ENCODE measurements around the gene TMEM175. TPM values are rescaled to one million over a fixed set of nuclear protein-coding genes. Genes with fewer than 3 reads are reported as not detected.

Gene TMEM175
- total RNA-seq, 1 donor from 2014 or later = 42.4 TPM

GRCh38 chr4:951594-952468, 19.6 kb downstream of the TMEM175 start:
- Histone ChIP-seq H3K27ac (no peak overlapping the region), H3K4me1 (no peaks in the 10 kb centered on the region), H3K4me3 (no peak overlapping the region), H3K36me3 (peaks cover 8% of the 10 kb centered on the region), H3K9me3 (no peaks in the 10 kb centered on the region), H3K27me3 (no peaks in the 10 kb centered on the region)
- TF ChIP-seq CTCF (IDR thresholded peaks at IDR 0.05) = no peak
- intact Hi-C loops (cut with DNase I) = no loop called here
- DNase-seq (peak; percentile 57), ATAC-seq (no peak)

DNA sequence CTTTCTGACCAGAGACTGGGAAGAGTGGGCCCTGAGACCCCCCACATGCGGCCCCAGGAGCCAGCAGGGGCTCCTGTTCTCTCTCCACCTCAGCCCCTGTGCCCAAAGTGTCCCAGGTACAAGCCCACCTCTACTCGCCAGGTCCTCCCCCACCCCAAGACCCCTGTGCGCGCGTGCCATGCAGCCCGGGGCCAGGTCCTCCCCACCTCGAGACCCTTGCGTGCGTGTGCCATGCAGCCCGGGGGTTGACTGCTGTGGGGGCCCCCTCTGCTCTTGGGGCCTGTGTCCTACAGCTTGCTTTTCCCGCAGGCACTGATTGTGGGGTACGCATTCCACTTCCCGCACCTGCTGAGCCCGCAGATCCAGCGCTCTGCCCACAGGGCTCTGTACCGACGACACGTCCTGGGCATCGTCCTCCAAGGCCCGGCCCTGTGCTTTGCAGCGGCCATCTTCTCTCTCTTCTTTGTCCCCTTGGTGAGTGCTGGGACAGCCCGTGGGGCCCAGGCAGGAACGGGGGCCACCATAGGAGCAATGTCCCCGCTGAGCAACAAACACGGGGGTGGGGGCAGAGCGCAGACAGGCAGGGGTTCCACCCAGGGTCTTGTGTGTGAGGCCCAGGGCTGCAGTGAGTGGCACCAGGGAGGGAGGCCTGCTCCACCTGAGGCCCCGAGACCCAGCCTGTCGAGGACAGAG, 20.8 kb downstream of the TMEM175 start:
- no peaks in the 10 kb centered on the region for H3K4me1 ChIP-seq
- H3K27me3 ChIP-seq = no peaks in the 10 kb centered on the region
- H3K27ac ChIP-seq = no peak overlapping the region
- no peak for TF ChIP-seq CTCF (IDR thresholded peaks at IDR 0.05)
- no peak for ATAC-seq
- H3K36me3 ChIP-seq = peaks cover 8% of the 10 kb centered on the region
- DNase-seq = peak; percentile 62
- no peak overlapping the region for H3K4me3 ChIP-seq
- H3K9me3 ChIP-seq = no peaks in the 10 kb centered on the region
- intact Hi-C loops (cut with DNase I) = no loop called here

DNA sequence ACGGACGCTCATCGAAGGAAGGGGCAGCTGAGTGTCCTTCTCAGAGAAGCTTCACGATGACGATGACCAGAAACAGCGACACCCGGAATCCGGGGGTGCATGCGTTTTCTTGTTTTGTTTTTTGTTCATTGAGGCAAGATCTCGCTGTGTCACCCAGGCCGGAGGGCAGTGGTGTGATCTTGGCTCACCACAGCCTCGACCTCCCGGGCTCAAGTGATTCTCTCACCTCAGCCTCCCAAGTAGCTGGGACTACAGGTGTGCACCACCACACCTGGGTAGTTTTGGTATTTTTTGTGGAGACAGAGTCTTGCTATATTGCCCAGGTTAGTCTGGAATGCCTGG, 21.3 kb downstream of the TMEM175 start:
- ATAC-seq = no peak
- H3K27ac ChIP-seq = no peak overlapping the region
- intact Hi-C loops (cut with DNase I) = no loop called here
- peaks cover 8% of the 10 kb centered on the region for H3K36me3 ChIP-seq
- TF ChIP-seq CTCF (IDR thresholded peaks at IDR 0.05) = no peak
- H3K4me1 ChIP-seq = no peaks in the 10 kb centered on the region
- DNase-seq = no peak
- H3K9me3 ChIP-seq = no peaks in the 10 kb centered on the region
- no peaks in the 10 kb centered on the region for H3K27me3 ChIP-seq
- no peak overlapping the region for H3K4me3 ChIP-seq

DNA sequence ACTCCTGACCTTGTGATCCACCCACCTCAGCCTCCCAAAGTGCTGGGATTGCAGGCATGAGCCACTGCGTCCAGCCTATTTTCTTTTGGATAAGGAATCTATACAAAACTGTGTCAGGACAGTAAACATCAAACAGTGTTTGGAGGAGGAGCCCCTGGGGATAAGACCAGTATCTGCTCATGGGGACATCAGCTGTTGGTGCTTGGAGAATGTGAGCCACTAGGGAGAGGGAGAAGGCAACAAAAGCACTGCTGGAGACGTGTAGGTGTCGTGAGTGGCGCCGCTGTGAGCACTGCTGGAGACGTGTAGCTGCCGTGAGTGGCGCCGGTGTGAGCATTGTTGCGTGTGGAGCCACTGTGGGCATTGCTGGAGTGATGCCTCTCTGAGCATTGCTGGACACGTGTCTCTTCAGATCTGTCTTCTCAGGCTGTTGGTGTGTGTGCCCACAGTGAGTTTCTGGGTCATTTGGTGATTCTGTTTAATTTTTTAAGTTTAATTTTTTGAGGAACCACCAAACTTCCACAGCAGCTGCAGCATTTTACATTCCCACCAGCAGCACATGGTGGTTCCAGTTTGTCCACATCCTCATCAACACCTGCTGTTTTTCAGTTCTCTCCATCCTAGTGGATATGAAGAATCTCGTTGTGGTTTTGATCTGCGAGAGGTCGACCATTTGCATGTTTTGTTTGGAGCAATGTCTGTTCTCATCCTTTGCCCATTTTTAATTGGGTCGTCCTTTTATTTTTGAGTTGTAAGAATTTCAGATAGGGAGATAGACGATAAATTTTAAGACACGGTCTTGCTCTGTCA, 22.2 kb downstream of the TMEM175 start:
- no peaks in the 10 kb centered on the region for H3K9me3 ChIP-seq
- no peak overlapping the region for H3K4me3 ChIP-seq
- H3K36me3 ChIP-seq = peaks cover 8% of the 10 kb centered on the region
- DNase-seq (peak; percentile 16), ATAC-seq (no peak)
- no peaks in the 10 kb centered on the region for H3K4me1 ChIP-seq
- TF ChIP-seq CTCF (IDR thresholded peaks at IDR 0.05) = no peak
- H3K27me3 ChIP-seq = no peaks in the 10 kb centered on the region
- H3K27ac ChIP-seq = no peak overlapping the region
- intact Hi-C loops (cut with DNase I) = no loop called here

DNA sequence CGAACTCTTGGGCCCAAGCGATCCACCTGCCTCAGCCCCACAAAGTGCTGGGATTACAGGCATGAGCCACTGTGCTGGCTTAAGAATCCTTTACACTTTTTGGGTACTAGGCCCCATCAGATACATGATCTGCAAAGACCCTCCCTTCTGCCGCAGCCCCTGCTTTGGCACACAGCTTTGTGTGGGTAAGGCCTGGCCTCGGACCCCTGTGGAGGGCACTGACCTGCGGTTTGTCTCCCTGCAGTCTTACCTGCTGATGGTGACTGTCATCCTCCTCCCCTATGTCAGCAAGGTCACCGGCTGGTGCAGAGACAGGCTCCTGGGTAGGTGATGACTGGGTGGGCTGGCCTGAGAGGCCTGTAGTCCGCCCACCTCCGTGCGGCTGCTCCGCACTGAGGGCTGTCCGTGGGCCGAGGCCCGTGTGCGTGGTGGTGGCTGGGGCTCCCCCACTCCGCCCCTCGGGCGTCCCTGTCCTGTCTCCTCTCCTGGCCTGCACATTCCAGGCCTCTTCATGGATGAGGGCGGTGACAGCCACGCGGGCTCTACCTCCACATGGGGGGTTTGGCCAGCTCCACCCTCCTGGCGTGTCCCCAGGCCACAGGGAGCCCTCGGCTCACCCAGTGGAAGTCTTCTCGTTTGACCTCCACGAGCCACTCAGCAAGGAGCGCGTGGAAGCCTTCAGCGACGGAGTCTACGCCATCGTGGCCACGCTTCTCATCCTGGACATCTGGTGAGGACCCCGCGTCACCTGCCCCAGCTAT, 23.1 kb downstream of the TMEM175 start:
- H3K27ac ChIP-seq = no peak overlapping the region

More for the DNA sequence above, 23.1 kb downstream of the TMEM175 start:
- DNase-seq = peak; percentile 52
- no peak for ATAC-seq
- no peaks in the 10 kb centered on the region for H3K4me1 ChIP-seq
- H3K27me3 ChIP-seq = no peaks in the 10 kb centered on the region
- H3K4me3 ChIP-seq = no peak overlapping the region
- no peak for TF ChIP-seq CTCF (IDR thresholded peaks at IDR 0.05)
- peaks cover 8% of the 10 kb centered on the region for H3K36me3 ChIP-seq
- intact Hi-C loops (cut with DNase I) = no loop called here
- no peaks in the 10 kb centered on the region for H3K9me3 ChIP-seq

All from upper lobe of right lung (tissue), 1 donor.